OCI-LY3 (cell line): ENCODE results near the gene GPR65.

Experiments used
- H2AFZ ChIP-seq: fragments of 200-600, 300-600 bp; shearing (Covaris generic); 2 replicates; pipeline ENCODE4 v1.6.0; 2014; ENCODE audit warnings: antibody characterized with exemption, low read depth, low read length
- H3K27ac ChIP-seq: fragments of 200-600, 300-600 bp; sonication (generic); 2 replicates; pipeline ENCODE4 v1.5.1; 2014; ENCODE audit warnings: mild to moderate bottlenecking, low read length, moderate library complexity, mixed read lengths
- H3K27me3 ChIP-seq: fragments of 200-600, 300-600 bp; sonication (generic); 2 replicates; pipeline ENCODE4 v1.6.1; 2014; ENCODE audit warnings: low read depth, low read length, mixed read lengths
- H3K36me3 ChIP-seq: fragments of 200-600, 300-600 bp; sonication (generic); replicated peaks from 2 replicates; pipeline ENCODE3; 2014; ENCODE audit warnings: low read depth, low read length, mixed read lengths
- H3K4me1 ChIP-seq: fragments of 300-600, 200-600 bp; sonication (generic); 2 replicates; pipeline ENCODE4 v1.6.1; 2014; ENCODE audit warnings: low read length, mixed read lengths
- H3K4me2 ChIP-seq: fragments of 200-600, 300-600 bp; sonication (generic); 2 replicates; pipeline ENCODE4 v1.6.1; 2014; ENCODE audit warnings: low read length, mixed read lengths
- H3K4me3 ChIP-seq: fragments of 300-600, 200-600 bp; sonication (generic); 2 replicates; pipeline ENCODE4 v1.5.1; 2014; ENCODE audit warnings: antibody characterized with exemption, mild to moderate bottlenecking, low read length, moderate library complexity
- H3K79me2 ChIP-seq: fragments of 300-600, 200-600 bp; shearing (Covaris generic); 2 replicates; pipeline ENCODE4 v1.6.1; 2014; ENCODE audit warnings: mild to moderate bottlenecking, low read length, mixed read lengths
- H3K9ac ChIP-seq: fragments of 300-600, 200-600 bp; shearing (Covaris generic); 2 replicates; pipeline ENCODE4 v1.6.0; 2014; ENCODE audit warnings: mild to moderate bottlenecking, low read length, moderate library complexity
- H3K9me3 ChIP-seq: fragments of 200-600, 300-600 bp; shearing (Covaris generic); 2 replicates; pipeline ENCODE4 v1.6.1; 2014; ENCODE audit warnings: low read length, mixed read lengths; ENCODE audit not compliant: insufficient read depth
- H4K20me1 ChIP-seq: fragments of 200-600, 300-600 bp; sonication (generic); 2 replicates; pipeline ENCODE4 v1.6.1; 2016; ENCODE audit warnings: low read length, mixed read lengths; ENCODE audit not compliant: insufficient read depth
- EZH2phosphoT487 ChIP-seq: fragments of 200-600 bp; shearing (Covaris generic); IDR thresholded peaks from 2 replicates; pipeline ENCODE4 v1.6.1; 2018; ENCODE audit warnings: antibody characterized with exemption, mixed run types, low read depth
- TF ChIP-seq, protein P1 (sequence below): fragments of 200-600, 300-600 bp; sonication (generic); IDR thresholded peaks from 2 replicates; pipeline ENCODE4 v1.5.1; 2014; ENCODE audit warnings: antibody characterized with exemption, low read length, low read depth

Gene GPR65

DNA sequence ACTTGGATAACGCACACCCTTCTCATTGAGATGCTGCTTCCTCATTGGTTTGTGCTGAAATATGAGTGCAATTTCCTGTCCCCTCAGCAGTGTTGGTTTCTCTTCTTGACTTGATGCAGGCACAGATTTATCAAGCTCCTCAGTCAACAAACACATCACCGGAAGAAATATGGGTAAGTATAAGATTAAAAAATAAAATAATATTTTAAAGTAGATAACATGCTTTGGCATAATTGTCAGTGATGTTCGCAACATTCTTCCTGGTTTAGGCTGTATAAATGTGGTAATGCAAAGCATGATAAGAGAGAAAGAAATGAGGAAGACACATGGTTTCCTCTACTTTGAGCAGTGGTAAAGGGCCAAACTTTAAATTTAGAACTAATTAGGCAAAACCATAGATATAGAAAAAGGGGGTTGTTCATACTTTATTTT, at the start of gene GPR65:
GPR65 (plus strand) TSS at position 86 of the 432 bp plus-strand sequence. CDS start 5,713 bp downstream, outside the sequence.
- Histone ChIP-seq H3K27ac (peak within 1 kb of the TSS; percentile 30), H3K4me1 (peaks cover 44% of the 10 kb centered on the region), H3K4me3 (peak within 1 kb of the TSS; percentile 57), H3K9ac (peak within 1 kb of the TSS; percentile 48), H3K79me2 (0 out of 2 replicates have a peak, but pooled peaks cover 4% of the 10 kb centered on the region), H3K36me3 (no peaks in the 10 kb centered on the region), H3K9me3 (no peaks in the 10 kb centered on the region), H3K27me3 (no peaks in the 10 kb centered on the region), H3K4me2 (peak within 1 kb of the TSS; percentile 64), H4K20me1 (no peaks in the 10 kb centered on the region), H2AFZ (peak within 1 kb of the TSS; percentile 67; the same call in 1 of the 2 replicates)
- TF ChIP-seq EZH2phosphoT487 = no peak
- TF ChIP-seq, protein P1, sequence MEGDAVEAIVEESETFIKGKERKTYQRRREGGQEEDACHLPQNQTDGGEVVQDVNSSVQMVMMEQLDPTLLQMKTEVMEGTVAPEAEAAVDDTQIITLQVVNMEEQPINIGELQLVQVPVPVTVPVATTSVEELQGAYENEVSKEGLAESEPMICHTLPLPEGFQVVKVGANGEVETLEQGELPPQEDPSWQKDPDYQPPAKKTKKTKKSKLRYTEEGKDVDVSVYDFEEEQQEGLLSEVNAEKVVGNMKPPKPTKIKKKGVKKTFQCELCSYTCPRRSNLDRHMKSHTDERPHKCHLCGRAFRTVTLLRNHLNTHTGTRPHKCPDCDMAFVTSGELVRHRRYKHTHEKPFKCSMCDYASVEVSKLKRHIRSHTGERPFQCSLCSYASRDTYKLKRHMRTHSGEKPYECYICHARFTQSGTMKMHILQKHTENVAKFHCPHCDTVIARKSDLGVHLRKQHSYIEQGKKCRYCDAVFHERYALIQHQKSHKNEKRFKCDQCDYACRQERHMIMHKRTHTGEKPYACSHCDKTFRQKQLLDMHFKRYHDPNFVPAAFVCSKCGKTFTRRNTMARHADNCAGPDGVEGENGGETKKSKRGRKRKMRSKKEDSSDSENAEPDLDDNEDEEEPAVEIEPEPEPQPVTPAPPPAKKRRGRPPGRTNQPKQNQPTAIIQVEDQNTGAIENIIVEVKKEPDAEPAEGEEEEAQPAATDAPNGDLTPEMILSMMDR = no peak

- H3K27me3 ChIP-seq = no peaks in the 10 kb centered on the region
- peaks cover 8% of the 10 kb centered on the region for H3K4me1 ChIP-seq
- H3K4me3 ChIP-seq = no peak overlapping the region
- TF ChIP-seq EZH2phosphoT487 = no peak
- TF ChIP-seq, protein P1 = no peak
- H4K20me1 ChIP-seq = no peaks in the 10 kb centered on the region
- no peak overlapping the region for H3K9ac ChIP-seq
- no peak overlapping the region for H2AFZ ChIP-seq
- H3K9me3 ChIP-seq = no peaks in the 10 kb centered on the region
- no peak overlapping the region for H3K27ac ChIP-seq
- no peaks in the 10 kb centered on the region for H3K79me2 ChIP-seq
- H3K36me3 ChIP-seq = peaks cover 6% of the 10 kb centered on the region
- H3K4me2 ChIP-seq = no peak overlapping the region
Observed at GRCh38 chr14:87955501-87955900, 49.4 kb upstream of the GPR65 start.

DNA sequence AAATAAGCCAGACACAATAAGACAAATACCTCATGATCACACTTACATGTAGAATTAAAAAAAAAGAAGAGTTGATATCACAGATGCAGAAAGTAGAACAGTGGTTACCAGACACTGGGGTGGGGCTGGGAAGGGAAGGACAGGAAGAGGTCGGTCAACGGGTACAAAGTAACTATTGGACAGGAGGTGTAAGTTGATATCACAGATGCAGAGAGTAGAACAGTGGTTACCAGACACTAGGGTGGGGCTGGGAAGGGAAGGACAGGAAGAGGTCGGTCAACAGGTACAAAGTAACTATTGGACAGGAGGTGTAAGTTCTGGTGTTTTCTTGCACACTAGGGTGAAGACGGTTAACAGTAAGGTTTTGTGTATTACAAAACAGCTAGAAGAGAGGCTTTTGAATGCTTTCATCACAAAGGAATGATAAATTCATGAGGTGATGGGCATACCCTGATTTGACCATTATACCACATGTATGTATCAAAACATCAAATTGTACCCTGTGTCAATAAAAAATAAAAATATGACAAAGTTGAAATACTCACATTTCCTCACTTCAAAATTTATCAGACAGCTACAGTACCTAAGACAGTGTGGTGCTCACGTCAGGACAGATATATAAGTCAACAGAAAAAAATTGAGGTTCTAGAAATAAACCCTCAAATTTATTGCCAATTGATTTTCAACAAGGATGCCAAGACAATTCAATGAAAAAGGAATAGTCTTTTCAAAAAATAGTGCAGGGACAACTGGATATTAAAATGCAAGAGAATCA, 44.7 kb upstream of the GPR65 start:
- TF ChIP-seq, protein P1 = no peak
- TF ChIP-seq EZH2phosphoT487 = no peak
- no peak overlapping the region for H2AFZ ChIP-seq
- H4K20me1 ChIP-seq = no peaks in the 10 kb centered on the region
- peaks cover 13% of the 10 kb centered on the region for H3K36me3 ChIP-seq
- no peak overlapping the region for H3K4me2 ChIP-seq
- H3K27me3 ChIP-seq = no peaks in the 10 kb centered on the region
- H3K79me2 ChIP-seq = no peaks in the 10 kb centered on the region
- no peaks in the 10 kb centered on the region; the same call in 1 of the 2 replicates for H3K4me1 ChIP-seq
- H3K4me3 ChIP-seq = no peak overlapping the region
- no peak overlapping the region for H3K27ac ChIP-seq
- no peaks in the 10 kb centered on the region for H3K9me3 ChIP-seq
- no peak overlapping the region for H3K9ac ChIP-seq

DNA sequence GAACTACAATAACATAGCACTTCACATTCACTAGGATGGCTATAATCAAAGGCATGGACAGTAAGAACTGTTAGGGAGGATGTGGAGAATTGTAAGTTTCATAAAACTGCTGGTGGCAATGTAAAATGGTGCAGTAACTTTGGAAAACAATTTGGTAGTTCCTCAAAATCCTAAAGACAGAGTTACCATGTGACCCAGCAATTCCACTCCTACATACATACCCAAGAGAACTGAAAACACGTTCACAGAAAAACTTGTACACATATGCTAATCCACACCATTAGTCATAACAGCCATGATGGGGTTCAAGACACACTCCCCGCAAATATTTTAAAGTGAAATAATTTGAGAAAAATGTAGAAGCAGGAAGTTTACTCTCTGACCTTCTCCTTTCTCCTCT, 43.7 kb upstream of the GPR65 start:
- H3K4me1 ChIP-seq = no peaks in the 10 kb centered on the region; the same call in 1 of the 2 replicates

More for the DNA sequence above, 43.7 kb upstream of the GPR65 start:
- Histone ChIP-seq H3K79me2 (no peaks in the 10 kb centered on the region), H3K4me2 (no peak overlapping the region), H3K9ac (no peak overlapping the region), H3K9me3 (no peaks in the 10 kb centered on the region), H2AFZ (no peak overlapping the region), H3K36me3 (peaks cover 13% of the 10 kb centered on the region), H3K27me3 (no peaks in the 10 kb centered on the region), H3K4me3 (no peak overlapping the region), H4K20me1 (no peaks in the 10 kb centered on the region), H3K27ac (no peak overlapping the region)
- TF ChIP-seq EZH2phosphoT487 = no peak
- TF ChIP-seq, protein P1 = no peak
